Measurements from ENCODE around the gene MAP2. TPM values are rescaled to one million over a fixed set of nuclear protein-coding genes. Genes with fewer than 3 reads are reported as not detected.

Gene MAP2
- total and polyA plus RNA-seq, 2 donors (not counting 3 experiments of a cell fraction or from before 2014, with no cell fraction given), result 19.4 to 46.1 TPM

DNA sequence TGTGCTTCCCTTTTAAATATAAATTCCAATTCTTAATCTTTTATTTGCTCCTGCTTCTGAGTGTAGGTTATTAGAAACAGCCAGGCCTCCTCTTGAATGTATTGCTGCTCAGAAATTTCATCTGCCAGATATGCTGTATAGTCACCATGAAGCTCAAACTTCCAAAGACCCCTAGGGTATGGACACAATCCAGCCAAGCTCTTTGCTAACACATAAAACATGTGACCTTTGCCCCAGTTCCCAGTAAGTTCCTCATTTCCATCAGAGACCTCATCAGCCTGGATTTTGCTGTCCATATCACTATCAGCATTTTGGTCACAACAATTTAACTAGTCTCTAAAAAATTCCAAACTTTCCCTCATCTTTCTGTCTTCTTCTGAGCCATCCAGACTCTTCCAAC, 75.2 kb downstream of the MAP2 start:
- dilution Hi-C loops (cut with MboI; ENCODE audit: extremely low pct_ligation_motif_present, low sequenced_read_pairs), result no loop called here
- Histone ChIP-seq H3K9me3 (replicated peaks; ENCODE audit: control insufficient read depth, insufficient read depth, low read length) (no peaks in the 10 kb centered on the region), H2AFZ (ENCODE audit: low read depth, low read length) (no peak overlapping the region), H3K27ac (ENCODE audit: insufficient read depth, low read depth, low read length) (no peak overlapping the region), H3K27me3 (ENCODE audit: control insufficient read depth in 2 of 2, insufficient read depth in 2 of 2, low read length in 2 of 2) (no peaks in the 10 kb centered on the region), H4K20me1 (replicated peaks; ENCODE audit: control insufficient read depth, extremely low read depth, insufficient read depth, low read length) (no peaks in the 10 kb centered on the region), H3K36me3 (ENCODE audit: control insufficient read depth in 2 of 2, extremely low read depth in 1 of 2, insufficient read depth in 2 of 2, low read length in 2 of 2) (no peaks in the 10 kb centered on the region), H3K9ac (replicated peaks; ENCODE audit: extremely low read depth, insufficient read depth, low read length) (no peak overlapping the region), H3K79me2 (ENCODE audit: control insufficient read depth, insufficient read depth, low read length) (no peaks in the 10 kb centered on the region), H3K4me1 (ENCODE audit: control insufficient read depth, extremely low read depth, insufficient read depth, low read length) (peaks cover 30% of the 10 kb centered on the region), H3K4me3 (replicated peaks in 1 of 3; ENCODE audit: insufficient read depth in 1 of 3, low read depth in 1 of 3, low read length in 3 of 3) (no peak overlapping the region), H3K9me1 (replicated peaks; ENCODE audit: control insufficient read depth, extremely low read depth, insufficient read depth, low read length) (no peaks in the 10 kb centered on the region), H3K4me2 (ENCODE audit: insufficient read depth, low read length) (no peak overlapping the region)
- no peak for FAIRE-seq
- DNase-seq (ENCODE audit: low read depth, low spot score), result no peak
- intact Hi-C loops (cut with micrococcal nuclease), result loop anchor here (10.0 kb wide), 1 partner anchor 676 kb away; the partner anchor contains the start of gene KANSL1L
- POLR2A ChIA-PET, result no interaction called here
- CTCF ChIA-PET, result interaction anchor here (0.8 kb wide), 1 partner anchor 73 kb away, joined by 3 read pairs; no protein-coding TSS in a partner anchor
- BruUV-seq (replicated peaks), result no TSS peak
- no peak for TF ChIP-seq EZH2 (IDR thresholded peaks at IDR 0.05; ENCODE audit: borderline replicate concordance, low read depth, low read length, severe bottlenecking)
- TF ChIP-seq JUN (IDR thresholded peaks at IDR 0.05; ENCODE audit: borderline replicate concordance, insufficient read depth, insufficient read length, low read depth), result no peak
- no peak for TF ChIP-seq MYC (IDR thresholded peaks at IDR 0.05; ENCODE audit: low read depth, low read length)
- TF ChIP-seq GATA2 (IDR thresholded peaks at IDR 0.05; ENCODE audit: insufficient read depth, insufficient read length, low read depth, low read length), result no peak
- TF ChIP-seq, protein P1, sequence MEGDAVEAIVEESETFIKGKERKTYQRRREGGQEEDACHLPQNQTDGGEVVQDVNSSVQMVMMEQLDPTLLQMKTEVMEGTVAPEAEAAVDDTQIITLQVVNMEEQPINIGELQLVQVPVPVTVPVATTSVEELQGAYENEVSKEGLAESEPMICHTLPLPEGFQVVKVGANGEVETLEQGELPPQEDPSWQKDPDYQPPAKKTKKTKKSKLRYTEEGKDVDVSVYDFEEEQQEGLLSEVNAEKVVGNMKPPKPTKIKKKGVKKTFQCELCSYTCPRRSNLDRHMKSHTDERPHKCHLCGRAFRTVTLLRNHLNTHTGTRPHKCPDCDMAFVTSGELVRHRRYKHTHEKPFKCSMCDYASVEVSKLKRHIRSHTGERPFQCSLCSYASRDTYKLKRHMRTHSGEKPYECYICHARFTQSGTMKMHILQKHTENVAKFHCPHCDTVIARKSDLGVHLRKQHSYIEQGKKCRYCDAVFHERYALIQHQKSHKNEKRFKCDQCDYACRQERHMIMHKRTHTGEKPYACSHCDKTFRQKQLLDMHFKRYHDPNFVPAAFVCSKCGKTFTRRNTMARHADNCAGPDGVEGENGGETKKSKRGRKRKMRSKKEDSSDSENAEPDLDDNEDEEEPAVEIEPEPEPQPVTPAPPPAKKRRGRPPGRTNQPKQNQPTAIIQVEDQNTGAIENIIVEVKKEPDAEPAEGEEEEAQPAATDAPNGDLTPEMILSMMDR (IDR thresholded peaks at IDR 0.05; ENCODE audit: extremely low read depth in 1 of 2, insufficient read depth in 1 of 2, low read depth in 1 of 2, low read length in 2 of 2), result no peak
- TF ChIP-seq FOS (IDR thresholded peaks at IDR 0.05; ENCODE audit: borderline replicate concordance, insufficient read depth, low read length), result no peak
- TF ChIP-seq, protein P2, sequence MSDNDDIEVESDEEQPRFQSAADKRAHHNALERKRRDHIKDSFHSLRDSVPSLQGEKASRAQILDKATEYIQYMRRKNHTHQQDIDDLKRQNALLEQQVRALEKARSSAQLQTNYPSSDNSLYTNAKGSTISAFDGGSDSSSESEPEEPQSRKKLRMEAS (IDR thresholded peaks at IDR 0.05; ENCODE audit: insufficient read depth, insufficient read length), result no peak
- no peak for TF ChIP-seq POLR2AphosphoS5 (IDR thresholded peaks at IDR 0.05; ENCODE audit: insufficient read depth, low read depth, low read length)
- no peak for TF ChIP-seq POLR2A (IDR thresholded peaks at IDR 0.05; ENCODE audit: low read depth, low read length)

Measured in endothelial cell of umbilical vein (primary cell).